NCI-H524 (cell line): ENCODE results near the gene SLC4A9.

Experiments
- DNase-seq, 2 experiments: peaks; one replicate each; lab custom pipeline; 2025; lab: John Stamatoyannopoulos, UW

SLC4A9 gene, protein sequence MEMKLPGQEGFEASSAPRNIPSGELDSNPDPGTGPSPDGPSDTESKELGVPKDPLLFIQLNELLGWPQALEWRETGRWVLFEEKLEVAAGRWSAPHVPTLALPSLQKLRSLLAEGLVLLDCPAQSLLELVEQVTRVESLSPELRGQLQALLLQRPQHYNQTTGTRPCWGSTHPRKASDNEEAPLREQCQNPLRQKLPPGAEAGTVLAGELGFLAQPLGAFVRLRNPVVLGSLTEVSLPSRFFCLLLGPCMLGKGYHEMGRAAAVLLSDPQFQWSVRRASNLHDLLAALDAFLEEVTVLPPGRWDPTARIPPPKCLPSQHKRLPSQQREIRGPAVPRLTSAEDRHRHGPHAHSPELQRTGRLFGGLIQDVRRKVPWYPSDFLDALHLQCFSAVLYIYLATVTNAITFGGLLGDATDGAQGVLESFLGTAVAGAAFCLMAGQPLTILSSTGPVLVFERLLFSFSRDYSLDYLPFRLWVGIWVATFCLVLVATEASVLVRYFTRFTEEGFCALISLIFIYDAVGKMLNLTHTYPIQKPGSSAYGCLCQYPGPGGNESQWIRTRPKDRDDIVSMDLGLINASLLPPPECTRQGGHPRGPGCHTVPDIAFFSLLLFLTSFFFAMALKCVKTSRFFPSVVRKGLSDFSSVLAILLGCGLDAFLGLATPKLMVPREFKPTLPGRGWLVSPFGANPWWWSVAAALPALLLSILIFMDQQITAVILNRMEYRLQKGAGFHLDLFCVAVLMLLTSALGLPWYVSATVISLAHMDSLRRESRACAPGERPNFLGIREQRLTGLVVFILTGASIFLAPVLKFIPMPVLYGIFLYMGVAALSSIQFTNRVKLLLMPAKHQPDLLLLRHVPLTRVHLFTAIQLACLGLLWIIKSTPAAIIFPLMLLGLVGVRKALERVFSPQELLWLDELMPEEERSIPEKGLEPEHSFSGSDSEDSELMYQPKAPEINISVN

DNA sequence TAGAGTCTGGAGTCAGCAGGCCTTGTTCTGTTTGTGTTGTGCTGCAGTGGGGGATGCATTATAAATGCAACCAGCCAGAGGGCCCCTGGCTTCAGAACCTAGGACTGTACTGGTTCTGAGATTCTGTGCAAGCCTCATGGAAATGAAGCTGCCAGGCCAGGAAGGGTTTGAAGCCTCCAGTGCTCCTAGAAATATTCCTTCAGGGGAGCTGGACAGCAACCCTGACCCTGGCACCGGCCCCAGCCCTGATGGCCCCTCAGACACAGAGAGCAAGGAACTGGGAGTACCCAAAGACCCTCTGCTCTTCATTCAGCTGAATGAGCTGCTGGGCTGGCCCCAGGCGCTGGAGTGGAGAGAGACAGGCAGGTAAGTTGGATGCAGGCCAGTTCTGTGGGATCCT lies at the start of gene SLC4A9:
TSS of gene SLC4A9 (plus strand) at position 94 of the 400 bp plus-strand sequence. CDS start at position 137, 43 bp downstream.
- no peak for DNase-seq

GRCh38 chr5:140310434-140310833 lies 49.6 kb upstream of the SLC4A9 start:
- no peak for DNase-seq

DNA sequence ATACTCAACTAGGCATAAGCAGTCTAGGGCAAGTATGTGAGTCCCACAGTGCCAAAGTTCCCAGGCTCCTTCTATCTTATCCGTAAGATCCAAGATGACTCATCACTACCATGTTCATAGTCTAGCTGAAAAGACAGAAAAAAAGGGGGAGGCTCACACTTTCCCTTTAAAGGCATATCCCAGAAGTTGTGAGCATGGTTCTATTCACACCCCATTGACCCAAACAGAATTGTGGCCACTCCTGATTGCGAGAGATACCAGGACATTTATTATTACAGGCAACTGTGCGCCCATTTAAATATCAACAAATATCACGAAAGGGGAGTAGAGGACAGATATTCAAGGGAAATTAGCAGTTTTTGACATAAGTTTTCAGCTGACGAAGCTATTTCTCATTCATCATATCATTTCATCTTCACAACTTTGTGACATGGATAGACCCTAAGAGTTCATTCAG lies 49.0 kb upstream of the SLC4A9 start:
- no peak for DNase-seq

DNA sequence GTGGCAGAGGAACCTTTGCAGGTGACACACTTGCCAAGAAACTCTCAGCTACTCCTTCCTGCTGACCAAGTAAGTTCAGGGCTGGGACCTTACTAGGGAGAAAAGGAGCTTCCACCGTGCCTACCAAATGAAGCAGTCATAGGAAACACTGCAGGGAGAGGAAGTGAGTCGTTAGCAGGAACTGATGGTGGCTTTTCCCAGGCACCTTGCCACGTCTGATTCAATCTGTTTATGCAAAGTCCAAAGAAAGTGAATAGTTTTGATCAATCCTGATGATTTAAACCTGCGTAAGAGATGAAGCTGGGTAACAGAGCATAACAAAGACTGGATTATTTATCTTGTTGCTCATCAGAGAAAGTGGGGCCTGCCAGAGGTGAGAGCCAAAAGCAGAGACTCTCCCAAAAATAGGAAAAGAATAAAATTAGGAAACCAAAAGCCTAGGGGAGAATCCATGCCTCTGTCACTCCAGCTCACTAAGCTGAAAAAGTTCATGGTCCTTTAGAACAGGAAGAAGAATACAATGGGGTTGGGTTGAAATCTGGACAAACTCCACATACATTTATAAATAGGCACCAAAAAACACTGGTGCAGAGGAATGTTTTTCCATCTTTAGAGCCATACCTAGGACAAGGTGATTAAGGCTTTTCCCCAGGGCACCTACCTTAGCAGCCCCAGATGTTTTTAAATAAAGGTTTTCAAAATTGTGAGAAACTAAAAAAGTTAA lies 47.8 kb upstream of the SLC4A9 start:
- no peak for DNase-seq

- no peak for DNase-seq
Measured at GRCh38 chr5:140312791-140313189, 47.2 kb upstream of the SLC4A9 start.

- no peak for DNase-seq
Measured at GRCh38 chr5:140317859-140318258, 42.1 kb upstream of the SLC4A9 start.

DNA sequence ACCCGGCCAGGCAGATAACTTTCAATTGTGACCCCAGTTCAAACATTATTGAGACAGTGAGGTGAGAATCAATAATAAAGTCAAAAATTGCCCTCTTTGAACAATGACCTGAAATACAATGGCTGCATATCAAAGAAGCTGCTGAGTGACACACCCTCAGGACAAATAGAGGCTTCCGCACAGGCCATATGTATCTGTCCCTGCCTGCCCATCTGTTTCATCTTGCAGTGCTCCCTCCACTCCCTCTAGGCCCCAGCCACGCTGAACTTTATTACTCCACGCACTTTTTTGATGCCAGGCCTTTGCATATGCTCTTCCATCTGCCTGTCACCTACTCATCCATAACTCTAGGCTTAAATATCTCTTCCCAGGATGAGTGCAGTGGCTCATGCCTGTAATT lies 41.2 kb upstream of the SLC4A9 start:
- peak in 1 of 2 experiments; percentile 30 for DNase-seq

DNA sequence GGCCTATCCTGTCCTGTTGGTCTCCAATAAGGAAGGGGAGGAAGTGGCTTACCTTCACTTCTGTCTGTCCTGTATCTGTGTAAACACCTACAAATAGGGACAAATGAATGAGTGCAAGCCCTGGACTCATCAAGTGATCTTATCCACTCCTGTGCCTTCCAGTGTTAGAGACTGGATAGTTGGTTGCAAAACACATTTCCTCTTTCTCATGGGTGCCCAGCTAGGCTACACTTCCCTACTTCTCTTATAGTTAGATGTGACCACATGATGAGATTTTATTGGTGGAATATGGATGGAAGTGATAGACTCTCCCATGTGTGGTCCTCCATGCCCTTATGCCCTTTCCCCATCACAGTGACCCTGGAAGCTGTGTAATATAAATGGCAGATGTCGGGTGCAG lies 40.2 kb upstream of the SLC4A9 start:
- no peak for DNase-seq

GRCh38 chr5:140321796-140322195 lies 38.2 kb upstream of the SLC4A9 start:
- DNase-seq: no peak

GRCh38 chr5:140322751-140323731 lies 37.0 kb upstream of the SLC4A9 start:
- DNase-seq: no peak

GRCh38 chr5:140324041-140324600 lies 35.9 kb upstream of the SLC4A9 start:
- DNase-seq: no peak

GRCh38 chr5:140324617-140325241 lies 35.3 kb upstream of the SLC4A9 start:
- DNase-seq: no peak

- DNase-seq: no peak
Measured at GRCh38 chr5:140325486-140325885, 34.5 kb upstream of the SLC4A9 start.

GRCh38 chr5:140327589-140327988 lies 32.4 kb upstream of the SLC4A9 start:
- peak in 1 of 2 experiments; percentile 25 for DNase-seq

GRCh38 chr5:140328036-140328764 lies 31.8 kb upstream of the SLC4A9 start:
- no peak for DNase-seq

DNA sequence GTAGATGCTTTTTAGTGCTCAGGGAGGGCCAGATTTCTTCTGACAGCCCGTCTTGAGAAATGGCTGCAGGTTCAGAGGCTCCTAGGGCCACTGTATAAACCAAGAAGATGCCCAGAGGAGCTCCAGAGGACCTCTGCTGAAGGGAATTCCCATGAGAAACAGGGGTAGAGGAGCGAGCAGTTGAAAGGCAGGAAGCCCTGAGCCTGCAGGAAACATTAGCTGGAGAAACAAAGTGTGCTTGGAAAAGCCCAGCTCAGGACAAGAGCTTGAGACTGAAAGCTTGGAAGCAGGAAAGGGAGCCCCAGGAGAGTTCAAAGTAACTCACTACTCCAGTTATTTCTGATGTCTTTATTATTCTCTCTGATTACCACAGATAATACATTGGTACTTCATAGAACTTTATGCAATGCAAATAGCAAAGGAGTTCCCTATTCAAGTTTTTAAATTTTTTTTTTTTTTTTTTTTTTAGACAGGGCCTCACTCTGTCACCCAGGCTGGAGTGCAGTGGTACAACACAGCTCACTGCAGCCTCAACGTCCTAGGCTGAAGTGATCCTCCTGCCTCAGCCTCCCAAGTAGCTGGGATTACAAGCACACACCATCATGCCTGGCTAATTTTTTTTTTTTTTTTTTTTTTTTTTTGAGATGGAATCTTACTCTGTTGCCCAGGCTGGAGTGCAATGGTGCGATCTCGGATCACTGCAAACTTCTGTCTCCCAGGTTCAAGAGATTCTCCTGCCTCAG lies 30.1 kb upstream of the SLC4A9 start:
- DNase-seq: no peak

GRCh38 chr5:140331638-140332037 lies 28.4 kb upstream of the SLC4A9 start:
- DNase-seq: no peak

GRCh38 chr5:140336388-140336787 lies 23.6 kb upstream of the SLC4A9 start:
- no peak for DNase-seq

- no peak for DNase-seq
Measured at GRCh38 chr5:140337880-140338279, 22.1 kb upstream of the SLC4A9 start.
